Prostate gland (tissue), 2 donors: Measurements from ENCODE around the gene LDLRAD4. TPM values are rescaled to one million over a fixed set of nuclear protein-coding genes. Genes with fewer than 3 reads are reported as not detected.

Source experiments
- DNase-seq: peaks from one replicate; pipeline ENCODE4 v3.0.0-alpha.2; 2019; ENCODE audit warnings: low spot score
- H3K27ac ChIP-seq, 2 donors: fragments of 200-600 bp; sonication (generic); 2 replicates each; pipeline ENCODE4 v1.5.1; 2017 to 2019
- H3K27me3 ChIP-seq: fragments of 200-600 bp; sonication (generic); replicated peaks from 2 replicates; pipeline ENCODE4 v1.5.1; 2019; ENCODE audit not compliant: insufficient read depth
- H3K36me3 ChIP-seq, 2 donors: fragments of 200-600 bp; sonication (generic); 1 replicate in 1 of 2; 2 replicates in 1 of 2; pipeline versions ENCODE4 v1.5.1 to v1.8.1; 2017 to 2019
- H3K4me1 ChIP-seq: fragments of 200-600 bp; sonication (generic); replicated peaks from 2 replicates; pipeline ENCODE4 v1.5.1; 2019
- H3K4me3 ChIP-seq, 2 donors: fragments of 200-600 bp; sonication (generic); 2 replicates each; pipeline ENCODE4 v1.5.1; 2017 to 2019
- H3K9me3 ChIP-seq: fragments of 200-600 bp; sonication (generic); 2 replicates; pipeline ENCODE4 v1.5.1; 2017
- POLR2A ChIP-seq: fragments of 450-650 bp; IDR thresholded peaks from one replicate; pipeline ENCODE4 v1.6.1; 2016; ENCODE audit warnings: antibody characterized with exemption, mild to moderate bottlenecking
- POLR2AphosphoS5 ChIP-seq: sonication (generic); formaldehyde crosslinking; IDR thresholded peaks from one replicate; pipeline ENCODE4 v1.6.1; 2017; ENCODE audit warnings: antibody characterized with exemption
- WGBS: methylation state at CpG from one replicate; pipeline ENCODE4 v1.1.5; 2018; 5-methylcytosine and 5-hydroxymethylcytosine counted together
- intact Hi-C: fragments of 100-400 bp; cut with DNase I; formaldehyde crosslinking; loops from one replicate; pipeline ENCODE4 v1.14.2; 2022
- total RNA-seq, 2 donors: library from RNA; depleted of rRNA; stranded (reverse); fragments of >200 nt; gene quantifications; one replicate each; pipeline ENCODE4 v1.1.0, GENCODE V29; 2016
- TF ChIP-seq, protein P1 (sequence below), 4 experiments: fragments of 200-600 bp in 2 of 4; fragments of 450-650 bp in 2 of 4; sonication (generic) in 2 of 4; IDR thresholded peaks; 1 replicate in 3 of 4; 2 replicates in 1 of 4; pipeline ENCODE4 v1.5.1; 2016 to 2019; ENCODE audit warnings: antibody characterized with exemption in 4 of 4, mild to moderate bottlenecking in 2 of 4, moderate library complexity in 2 of 4

Gene LDLRAD4
- total RNA-seq, 2 donors from 2014 or later, result 59.9 to 107 TPM

DNA sequence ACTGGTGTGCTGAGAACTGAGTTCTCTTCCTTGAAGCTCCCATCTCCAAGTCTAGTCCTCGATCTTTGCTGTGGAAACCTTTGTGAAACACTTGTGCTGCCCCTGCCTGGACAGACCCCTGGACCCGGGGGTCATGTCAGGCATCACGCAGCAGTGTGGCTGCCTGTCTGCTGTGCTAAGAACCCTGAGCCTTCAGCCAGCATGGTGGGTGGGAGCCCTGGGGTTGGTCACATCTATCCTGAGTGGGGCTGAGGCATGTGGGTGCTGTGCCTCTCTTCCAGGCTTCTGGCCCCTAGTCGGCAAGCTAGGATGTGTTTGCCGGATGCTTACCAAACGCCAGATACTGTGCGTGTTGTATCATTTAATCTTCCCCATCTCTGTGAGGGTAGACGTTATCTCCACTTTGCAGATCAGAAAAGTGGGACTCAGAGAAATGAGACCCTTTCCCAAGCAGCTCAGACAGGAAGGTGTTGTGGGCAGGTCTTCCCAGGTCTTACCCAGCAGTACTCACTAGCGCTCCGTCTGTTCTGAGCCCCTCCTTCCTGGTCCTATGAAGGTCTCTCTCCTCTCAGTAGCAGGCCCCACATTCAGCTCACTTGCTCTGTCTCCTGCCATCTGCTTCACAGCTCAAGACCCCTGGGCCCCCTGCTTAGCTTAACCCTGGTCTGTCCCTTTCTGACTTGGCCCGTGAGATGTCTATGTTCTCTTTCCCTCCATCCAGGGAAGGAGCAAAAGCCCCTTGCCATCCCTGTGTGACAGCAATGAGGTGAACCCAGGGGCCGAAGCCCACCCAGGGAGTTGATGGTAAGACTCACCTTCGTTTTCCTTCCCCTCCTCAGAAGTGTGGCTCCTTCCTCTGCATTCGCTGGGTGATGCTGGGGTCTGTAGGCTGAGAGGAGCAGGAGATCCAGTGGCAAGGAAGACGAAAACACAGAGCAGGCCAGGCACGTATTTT lies 265.0 kb downstream of the LDLRAD4 start:
- 87% methylated on average over 16 of the region's 16 CpGs for WGBS
- TF ChIP-seq, protein P1, sequence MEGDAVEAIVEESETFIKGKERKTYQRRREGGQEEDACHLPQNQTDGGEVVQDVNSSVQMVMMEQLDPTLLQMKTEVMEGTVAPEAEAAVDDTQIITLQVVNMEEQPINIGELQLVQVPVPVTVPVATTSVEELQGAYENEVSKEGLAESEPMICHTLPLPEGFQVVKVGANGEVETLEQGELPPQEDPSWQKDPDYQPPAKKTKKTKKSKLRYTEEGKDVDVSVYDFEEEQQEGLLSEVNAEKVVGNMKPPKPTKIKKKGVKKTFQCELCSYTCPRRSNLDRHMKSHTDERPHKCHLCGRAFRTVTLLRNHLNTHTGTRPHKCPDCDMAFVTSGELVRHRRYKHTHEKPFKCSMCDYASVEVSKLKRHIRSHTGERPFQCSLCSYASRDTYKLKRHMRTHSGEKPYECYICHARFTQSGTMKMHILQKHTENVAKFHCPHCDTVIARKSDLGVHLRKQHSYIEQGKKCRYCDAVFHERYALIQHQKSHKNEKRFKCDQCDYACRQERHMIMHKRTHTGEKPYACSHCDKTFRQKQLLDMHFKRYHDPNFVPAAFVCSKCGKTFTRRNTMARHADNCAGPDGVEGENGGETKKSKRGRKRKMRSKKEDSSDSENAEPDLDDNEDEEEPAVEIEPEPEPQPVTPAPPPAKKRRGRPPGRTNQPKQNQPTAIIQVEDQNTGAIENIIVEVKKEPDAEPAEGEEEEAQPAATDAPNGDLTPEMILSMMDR (IDR thresholded peaks at IDR 0.05), result no peak
- no peak for TF ChIP-seq POLR2AphosphoS5
- TF ChIP-seq POLR2A, result no peak
- Histone ChIP-seq H3K4me3 (no peak overlapping the region), H3K27ac (no peak overlapping the region), H3K36me3 (no peaks in the 10 kb centered on the region), H3K9me3 (no peaks in the 10 kb centered on the region), H3K4me1 (no peaks in the 10 kb centered on the region), H3K27me3 (no peaks in the 10 kb centered on the region)
- intact Hi-C loops, result no loop called here
- DNase-seq, result no peak

- H3K27ac ChIP-seq, result no peak overlapping the region
- TF ChIP-seq POLR2A (no peak), POLR2AphosphoS5 (no peak)
- TF ChIP-seq, protein P1 (IDR thresholded peaks at IDR 0.05), result no peak
- no peaks in the 10 kb centered on the region for H3K36me3 ChIP-seq
- DNase-seq, result no peak
- H3K4me3 ChIP-seq, result no peak overlapping the region
- WGBS, result 85% methylated on average over 6 of the region's 6 CpGs
- no peaks in the 10 kb centered on the region for H3K9me3 ChIP-seq
- no peaks in the 10 kb centered on the region for H3K27me3 ChIP-seq
- intact Hi-C loops, result no loop called here
- no peaks in the 10 kb centered on the region for H3K4me1 ChIP-seq
Observed at GRCh38 chr18:13485182-13485581, 266.6 kb downstream of the LDLRAD4 start.

- no peak overlapping the region for H3K4me3 ChIP-seq
- no peaks in the 10 kb centered on the region for H3K36me3 ChIP-seq
- intact Hi-C loops, result no loop called here
- H3K27ac ChIP-seq, result no peak overlapping the region
- H3K27me3 ChIP-seq, result no peaks in the 10 kb centered on the region
- H3K4me1 ChIP-seq, result no peaks in the 10 kb centered on the region
- DNase-seq, result no peak
- TF ChIP-seq POLR2AphosphoS5, result no peak
- no peak for TF ChIP-seq POLR2A
- TF ChIP-seq, protein P1 (IDR thresholded peaks at IDR 0.05), result no peak
- WGBS, result 97% methylated on average over 7 of the region's 7 CpGs
- H3K9me3 ChIP-seq, result no peaks in the 10 kb centered on the region
Observed at GRCh38 chr18:13485604-13486003, 267.0 kb downstream of the LDLRAD4 start.

DNA sequence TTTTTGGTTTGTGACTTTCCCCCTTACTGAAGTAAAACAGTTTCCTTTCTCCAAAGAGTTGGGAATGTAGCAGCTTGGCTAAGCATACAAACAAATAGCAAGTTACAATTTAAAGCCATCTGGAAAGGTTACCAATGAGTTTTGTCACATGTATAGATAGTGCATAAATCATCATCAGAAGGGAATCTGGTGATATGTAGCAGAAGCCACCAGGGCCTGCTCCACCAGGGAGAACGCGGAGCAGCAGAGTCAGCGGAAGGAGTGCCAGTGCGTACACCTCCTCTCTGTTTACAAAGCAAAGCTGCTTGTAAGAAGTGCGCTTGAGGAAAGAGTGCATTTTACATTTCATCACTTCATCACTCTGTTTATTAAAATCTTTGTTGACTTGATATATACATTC lies 267.7 kb downstream of the LDLRAD4 start:
- H3K27me3 ChIP-seq, result no peaks in the 10 kb centered on the region
- H3K4me3 ChIP-seq, result no peak overlapping the region
- WGBS, result 70% methylated on average over 5 of the region's 5 CpGs
- no peaks in the 10 kb centered on the region for H3K4me1 ChIP-seq
- H3K27ac ChIP-seq, result no peak overlapping the region
- intact Hi-C loops, result no loop called here
- no peak for TF ChIP-seq POLR2A
- TF ChIP-seq, protein P1 (IDR thresholded peaks at IDR 0.05), result no peak
- no peak for TF ChIP-seq POLR2AphosphoS5
- no peaks in the 10 kb centered on the region for H3K36me3 ChIP-seq
- no peak for DNase-seq
- H3K9me3 ChIP-seq, result no peaks in the 10 kb centered on the region

GRCh38 chr18:13486686-13487085 lies 268.1 kb downstream of the LDLRAD4 start:
- H3K36me3 ChIP-seq, result no peaks in the 10 kb centered on the region
- TF ChIP-seq, protein P1 (IDR thresholded peaks at IDR 0.05), result no peak
- TF ChIP-seq POLR2AphosphoS5, result no peak
- TF ChIP-seq POLR2A, result no peak
- no peaks in the 10 kb centered on the region for H3K4me1 ChIP-seq
- intact Hi-C loops, result no loop called here
- no peak overlapping the region for H3K4me3 ChIP-seq
- no peak for DNase-seq
- H3K9me3 ChIP-seq, result no peaks in the 10 kb centered on the region
- 80% methylated on average over 9 of the region's 9 CpGs for WGBS
- H3K27me3 ChIP-seq, result no peaks in the 10 kb centered on the region
- H3K27ac ChIP-seq, result no peak overlapping the region
